ENCODE results near the gene TNFRSF12A.

Gene TNFRSF12A, protein sequence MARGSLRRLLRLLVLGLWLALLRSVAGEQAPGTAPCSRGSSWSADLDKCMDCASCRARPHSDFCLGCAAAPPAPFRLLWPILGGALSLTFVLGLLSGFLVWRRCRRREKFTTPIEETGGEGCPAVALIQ

DNA sequence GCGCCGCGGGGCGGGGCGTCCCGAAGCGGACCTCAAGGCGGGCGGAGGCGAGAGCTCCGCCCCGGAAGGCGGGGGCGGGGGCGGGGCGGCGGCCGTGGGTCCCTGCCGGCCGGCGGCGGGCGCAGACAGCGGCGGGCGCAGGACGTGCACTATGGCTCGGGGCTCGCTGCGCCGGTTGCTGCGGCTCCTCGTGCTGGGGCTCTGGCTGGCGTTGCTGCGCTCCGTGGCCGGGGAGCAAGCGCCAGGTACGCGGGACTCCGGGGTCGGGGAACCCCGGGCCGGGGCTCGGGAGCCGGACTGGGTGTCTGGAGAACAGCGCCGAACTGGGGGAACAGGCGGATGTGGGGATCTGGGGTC, at the start of gene TNFRSF12A:
Gene TNFRSF12A (plus strand): TSS at position 122 of the 357 bp plus-strand sequence. CDS start 30 bp downstream, at position 152.
- DNase-seq, result no peak

DNA sequence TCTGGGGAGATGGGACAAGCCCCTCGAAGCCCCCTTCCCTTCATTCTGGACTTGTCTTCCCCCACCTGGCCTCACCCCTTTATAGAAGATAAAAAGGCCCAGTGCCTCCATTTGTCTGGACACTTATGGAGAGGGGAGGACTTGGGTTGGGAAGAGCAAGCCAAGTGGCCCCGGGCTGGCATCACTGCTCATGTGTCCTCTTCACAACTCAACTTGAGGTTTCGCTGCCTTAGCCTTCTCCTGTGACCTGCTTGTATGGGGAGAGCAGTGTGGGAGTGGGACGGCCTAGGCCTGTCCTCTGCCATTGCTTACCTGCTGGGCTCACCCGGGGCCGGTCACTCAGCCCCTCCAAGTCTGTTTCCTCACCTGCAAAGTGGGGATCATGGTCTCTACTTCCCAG, 49.6 kb upstream of the TNFRSF12A start:
- no peak for DNase-seq

DNA sequence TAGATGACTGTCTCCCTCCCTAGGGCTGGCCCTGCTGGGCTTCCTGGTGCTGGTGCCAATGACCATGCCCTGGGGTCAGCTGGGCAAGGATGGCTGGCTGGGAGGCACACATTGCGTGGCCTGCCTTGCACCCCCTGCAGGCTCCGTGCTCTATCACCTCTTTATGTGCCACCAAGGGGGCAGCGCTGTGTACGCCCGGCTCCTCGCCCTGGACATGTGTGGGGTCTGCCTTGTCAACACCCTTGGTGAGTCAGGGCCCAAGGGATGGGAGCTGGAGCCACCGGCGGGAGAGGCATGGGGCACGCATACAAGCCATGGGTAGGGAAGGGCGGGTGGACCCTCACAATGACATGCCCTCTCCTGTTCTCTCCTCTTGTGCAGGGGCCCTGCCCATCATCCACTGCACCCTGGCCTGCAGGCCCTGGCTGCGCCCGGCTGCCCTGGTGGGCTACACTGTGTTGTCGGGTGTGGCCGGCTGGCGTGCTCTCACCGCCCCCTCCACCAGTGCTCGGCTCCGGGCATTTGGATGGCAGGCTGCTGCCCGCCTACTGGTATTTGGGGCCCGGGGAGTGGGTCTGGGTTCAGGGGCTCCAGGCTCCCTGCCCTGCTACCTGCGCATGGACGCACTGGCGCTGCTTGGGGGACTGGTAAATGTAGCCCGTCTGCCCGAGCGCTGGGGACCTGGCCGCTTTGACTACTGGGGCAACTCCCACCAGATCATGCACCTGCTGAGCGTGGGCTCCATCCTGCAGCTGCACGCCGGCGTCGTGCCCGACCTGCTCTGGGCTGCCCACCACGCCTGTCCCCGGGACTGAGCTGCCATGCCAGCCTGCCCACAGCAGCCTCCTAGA, 48.8 kb upstream of the TNFRSF12A start:
- no peak for DNase-seq

DNA sequence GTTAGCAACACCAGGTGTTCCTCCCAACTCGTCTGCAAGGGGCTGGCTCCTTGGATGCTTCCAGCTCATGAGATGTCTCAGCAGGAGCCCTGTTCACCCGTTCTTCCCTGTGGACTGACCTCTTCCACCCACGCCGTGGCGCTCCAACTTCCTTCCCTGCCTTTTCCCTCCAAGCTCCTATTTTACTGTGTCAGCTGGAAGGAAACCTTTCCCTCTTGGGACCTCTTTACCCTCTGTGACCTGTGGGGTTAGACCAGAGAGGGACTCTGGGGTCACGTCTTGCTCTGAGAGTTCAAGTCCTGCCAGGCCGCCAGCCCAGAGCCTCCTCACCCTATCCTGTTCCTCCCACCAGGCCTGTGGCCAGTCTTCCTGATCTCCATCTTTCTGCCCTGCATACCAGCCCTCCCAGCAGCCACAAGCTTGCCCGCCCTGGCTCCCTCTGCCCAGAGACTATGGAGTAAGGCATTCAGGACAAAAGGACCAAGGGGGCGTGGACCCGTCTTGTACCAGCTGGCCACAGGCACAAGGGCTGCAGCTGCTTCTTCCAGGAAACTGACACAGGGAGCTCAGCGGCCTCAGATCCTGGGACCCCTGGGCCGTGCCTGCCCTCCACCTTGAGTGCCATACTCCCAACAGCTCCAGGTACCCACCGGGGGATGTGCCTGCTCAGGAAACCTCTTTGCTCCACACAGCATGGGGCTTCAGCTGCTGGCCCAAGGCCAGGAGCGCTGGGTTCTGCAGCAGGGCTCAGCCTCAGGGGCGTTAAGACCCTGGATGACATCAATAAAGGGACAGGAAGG, 48.0 kb upstream of the TNFRSF12A start:
- no peak for DNase-seq

DNA sequence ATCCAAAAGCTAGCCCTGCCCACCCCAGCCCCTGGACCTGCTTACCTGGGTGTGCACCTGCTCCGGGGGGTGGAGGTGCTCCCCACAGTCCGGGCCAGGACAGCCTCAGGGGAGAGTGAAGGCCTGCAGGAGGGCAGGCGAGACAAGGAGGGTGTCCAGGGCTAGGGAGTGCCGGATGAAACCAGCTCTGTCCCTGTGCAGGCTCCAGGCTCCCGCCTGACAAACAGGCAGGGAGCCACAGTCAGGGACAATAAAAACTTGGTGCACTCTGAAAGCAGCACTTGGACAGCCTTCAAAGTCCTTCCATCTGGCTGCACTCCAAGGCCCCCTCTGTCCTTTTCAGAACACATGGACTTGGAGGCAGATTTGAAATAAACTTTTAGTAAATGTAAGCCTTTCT, 47.1 kb upstream of the TNFRSF12A start:
- DNase-seq, result no peak

DNA sequence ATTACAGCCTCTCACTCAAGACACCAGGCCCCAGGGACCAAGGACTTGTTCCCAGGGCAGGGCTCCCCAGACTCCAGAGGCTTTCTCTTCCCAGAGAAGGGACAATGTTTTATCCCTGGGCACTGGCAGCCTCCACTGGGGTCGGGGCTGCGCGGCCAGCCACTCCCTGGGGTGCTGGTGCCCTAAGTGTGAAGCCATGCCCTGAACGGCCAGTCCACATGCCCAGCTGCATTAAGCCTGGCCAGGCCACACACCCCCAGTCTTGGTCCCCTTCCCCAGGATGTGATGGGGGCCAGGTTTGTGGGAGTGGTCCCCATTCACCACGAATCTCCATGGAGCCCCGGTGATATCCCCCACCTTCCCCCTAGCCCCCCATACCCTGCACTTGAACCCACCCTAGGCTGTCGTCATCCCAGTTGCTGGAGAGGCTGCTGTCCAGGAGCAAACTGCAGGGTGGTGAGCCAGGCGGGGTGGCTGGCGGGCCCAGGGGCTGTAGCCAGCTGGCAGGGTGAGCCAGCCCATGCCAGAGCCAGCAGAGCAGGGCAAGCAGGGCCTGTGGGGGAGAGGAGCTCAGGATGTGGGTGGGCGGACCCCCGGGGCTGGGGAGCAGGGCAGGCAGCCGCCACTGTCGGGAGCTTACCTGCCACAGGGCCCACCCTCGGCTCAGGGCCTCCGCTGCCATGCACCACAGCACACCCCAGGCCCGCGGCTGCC, 46.4 kb upstream of the TNFRSF12A start:
- DNase-seq, result no peak

DNA sequence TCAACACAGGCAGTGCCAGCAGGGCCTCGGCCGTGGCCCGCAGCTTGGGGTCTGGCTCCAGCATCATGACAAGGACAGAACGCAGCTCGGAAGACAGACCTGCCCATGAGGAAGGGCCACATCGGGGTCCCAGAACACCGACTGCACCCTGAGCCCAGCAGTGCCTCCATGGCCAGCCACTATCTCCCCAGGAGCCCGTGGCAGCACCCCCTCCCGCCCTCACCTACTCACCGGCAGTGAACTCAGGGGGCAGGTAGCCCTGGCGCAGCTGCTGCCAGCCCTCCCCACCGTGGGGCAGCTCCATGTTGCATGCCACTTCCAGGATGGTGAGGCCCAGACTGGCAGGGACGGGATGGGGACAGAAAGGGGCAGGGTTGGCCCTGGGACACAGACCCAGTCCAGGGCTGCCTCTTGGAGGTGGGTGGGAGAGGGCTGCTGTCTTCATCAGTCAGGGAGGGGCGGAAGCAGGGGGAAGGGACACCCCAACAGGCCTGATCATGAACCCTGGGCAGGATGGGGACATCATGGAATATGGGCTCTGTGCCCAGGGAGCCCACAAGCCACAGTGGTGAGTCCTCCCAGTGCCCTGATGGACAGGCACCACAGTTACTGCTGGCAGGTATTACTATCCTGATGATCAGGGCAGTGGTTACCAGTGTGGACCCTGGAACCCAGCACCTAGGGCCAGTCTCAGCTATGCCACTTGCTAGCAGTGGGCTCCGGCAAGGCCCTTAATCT, 45.7 kb upstream of the TNFRSF12A start:
- DNase-seq, result no peak

DNA sequence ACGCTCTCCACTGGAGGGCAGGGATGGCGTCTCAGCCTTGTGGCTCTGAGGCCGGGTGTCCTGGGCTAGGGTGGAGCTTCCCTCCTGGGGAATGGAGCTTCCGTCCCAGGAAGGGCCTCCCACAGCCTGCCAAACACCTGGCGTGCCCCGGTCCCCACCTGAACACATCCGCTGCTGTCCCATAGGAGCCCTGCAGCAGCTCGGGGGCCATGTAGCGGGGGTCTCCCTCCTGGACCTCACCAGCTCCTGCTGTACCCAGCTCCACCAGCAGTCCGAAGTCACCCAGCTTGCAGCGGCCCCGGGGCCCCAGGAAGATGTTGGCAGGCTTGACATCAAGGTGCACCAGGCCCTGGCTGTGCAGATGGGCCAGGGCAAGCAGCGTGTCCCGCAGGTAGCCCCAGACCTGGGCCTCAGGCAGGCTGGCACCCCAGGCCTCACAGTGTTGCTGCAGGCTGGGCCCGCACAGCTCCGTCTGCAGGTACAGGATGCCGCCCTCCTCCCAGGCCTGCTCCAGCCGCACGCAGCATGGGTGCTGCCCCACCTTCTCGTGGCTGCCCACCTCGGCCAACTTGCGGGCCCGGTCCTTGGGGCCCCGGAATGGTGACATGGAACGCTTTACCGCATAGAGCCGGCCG, 44.9 kb upstream of the TNFRSF12A start:
- no peak for DNase-seq

DNA sequence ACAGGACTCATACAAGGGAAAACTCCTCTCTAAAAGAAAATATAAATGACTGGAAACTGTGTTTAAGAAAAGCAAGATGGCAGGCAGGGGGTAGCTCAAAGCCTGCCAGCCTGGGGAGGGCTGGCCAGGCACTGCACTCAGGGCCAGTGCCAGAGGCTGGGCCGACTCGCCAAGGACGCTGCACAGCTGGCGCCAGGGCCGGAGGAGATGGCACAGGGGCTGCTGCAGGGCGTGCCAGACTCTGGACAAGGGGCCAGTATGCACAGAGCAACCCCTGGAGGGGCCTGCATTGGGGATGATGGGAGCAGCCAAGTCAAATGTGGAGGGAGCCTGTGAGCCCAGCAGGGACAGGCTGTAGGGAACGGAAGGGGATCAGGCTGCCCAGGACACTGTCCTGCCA, 44.0 kb upstream of the TNFRSF12A start:
- no peak for DNase-seq

DNA sequence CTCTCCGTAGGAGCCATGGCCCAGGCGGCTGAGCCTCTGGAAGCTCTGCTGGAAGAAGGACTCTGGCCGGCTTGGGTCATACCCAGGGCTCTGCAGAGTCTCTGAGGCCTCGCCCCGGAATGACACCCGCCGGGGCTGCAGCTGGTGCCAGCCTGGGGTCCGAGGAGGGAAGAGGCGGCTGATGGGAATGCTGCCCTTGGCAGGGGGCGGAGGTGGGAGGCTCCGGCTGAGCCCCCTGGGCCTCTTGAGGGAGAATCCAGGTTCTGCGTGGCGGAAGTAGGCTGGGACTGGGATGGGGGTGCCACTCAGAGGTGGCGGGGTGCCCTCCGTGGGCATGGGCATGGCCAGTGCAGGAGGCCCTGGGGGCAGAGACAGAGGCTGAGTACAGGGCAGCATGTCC, 43.5 kb upstream of the TNFRSF12A start:
- no peak for DNase-seq

DNA sequence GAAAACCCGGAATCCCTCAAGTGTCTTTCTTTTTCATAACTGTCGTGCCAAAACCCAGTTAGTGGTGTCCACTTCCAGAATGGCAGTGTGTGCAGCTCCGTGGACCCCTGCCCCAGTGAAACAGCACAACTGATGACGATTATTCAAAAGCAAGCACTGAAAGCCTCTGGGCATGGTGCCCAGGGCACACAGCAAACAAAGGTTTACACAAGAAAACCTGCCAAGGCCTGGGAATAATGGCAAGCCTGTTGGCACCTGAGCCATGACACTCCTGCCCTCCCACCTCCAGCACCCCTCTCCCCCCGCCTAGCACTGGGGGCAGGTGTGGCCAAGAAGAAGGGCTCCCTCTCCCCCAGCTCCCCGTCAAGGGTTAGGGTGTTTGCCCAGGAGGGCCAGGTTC, 42.7 kb upstream of the TNFRSF12A start:
- no peak for DNase-seq

DNA sequence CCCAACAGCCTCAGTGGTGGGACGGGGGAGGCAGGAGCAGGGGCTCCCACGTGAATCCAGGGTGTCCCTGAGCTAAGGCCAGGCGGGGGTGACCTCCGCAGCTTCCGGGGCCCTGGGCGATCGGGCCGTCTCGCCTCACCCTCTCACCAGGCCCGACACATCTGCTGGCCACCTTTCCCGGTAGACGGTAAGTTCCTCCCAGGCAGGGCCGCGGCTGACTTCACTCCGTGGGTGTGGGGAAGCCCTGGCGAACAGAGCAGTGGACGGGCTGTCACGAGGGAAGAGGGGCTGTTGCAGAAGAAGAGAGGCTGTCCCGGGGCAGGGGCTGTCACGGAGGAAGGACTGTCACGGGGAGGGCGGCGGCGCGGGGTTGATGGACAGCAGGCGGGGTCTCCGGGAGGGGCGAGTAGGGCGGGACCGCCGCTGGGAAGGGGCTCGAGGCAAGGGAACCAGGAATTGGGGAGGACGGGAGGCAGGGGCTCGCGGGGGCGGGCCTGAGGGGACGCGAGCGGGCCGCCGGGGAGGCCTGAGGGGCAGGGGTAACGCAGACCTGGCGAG, 40.4 kb upstream of the TNFRSF12A start:
- DNase-seq, result no peak

DNA sequence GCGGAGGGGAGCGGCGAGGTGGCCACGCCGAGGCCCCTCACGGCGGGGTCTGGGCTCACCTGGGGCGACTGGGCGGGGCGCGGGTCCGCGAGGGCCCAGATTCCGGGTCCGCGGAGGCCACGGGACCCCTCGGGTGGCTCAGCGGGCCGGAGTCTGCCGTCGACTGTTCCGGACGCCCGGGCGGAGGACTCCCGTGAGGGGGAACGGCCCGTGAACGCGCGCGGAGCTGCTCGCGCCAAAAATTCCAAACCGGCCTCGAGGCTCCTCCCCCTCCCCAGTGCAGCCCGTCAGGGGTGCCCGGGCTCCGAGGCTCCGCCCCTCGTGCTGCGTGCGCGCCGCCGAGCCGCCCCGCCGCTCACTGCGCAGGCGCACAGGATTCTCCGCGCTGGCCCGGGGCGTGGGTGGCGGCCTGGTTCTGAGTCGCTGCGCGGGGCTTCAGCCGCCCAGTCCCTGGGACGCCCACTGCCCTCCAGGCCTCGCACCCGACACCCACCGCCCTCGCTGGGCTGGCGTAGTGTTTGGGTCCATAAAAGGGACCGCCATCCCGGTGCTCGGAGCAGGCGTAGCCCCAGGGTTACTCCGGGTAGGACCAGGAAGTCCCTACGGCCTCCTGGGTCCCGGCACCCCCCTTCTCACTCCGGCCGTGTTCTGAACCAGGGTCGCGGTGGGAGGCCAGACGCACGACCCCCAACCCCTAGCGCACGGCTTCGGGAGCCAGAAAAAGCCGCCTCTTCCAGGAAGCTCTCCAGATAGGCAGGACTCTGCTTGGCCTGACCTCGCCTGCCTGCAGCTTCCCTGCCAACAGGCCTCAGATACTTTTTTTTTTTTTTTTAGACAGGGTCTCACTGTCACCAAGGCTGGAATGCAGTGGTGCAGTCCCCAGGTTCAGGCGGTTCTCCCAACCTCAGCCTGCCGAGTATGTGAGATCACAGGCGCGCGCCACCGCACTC, 39.7 kb upstream of the TNFRSF12A start, which contains the start of gene PKMYT1:
Gene PKMYT1 (minus strand): TSS at position 220 of the 950 bp plus-strand sequence. CDS start 789 bp downstream, outside the sequence.
- DNase-seq, result peak; percentile 42

DNA sequence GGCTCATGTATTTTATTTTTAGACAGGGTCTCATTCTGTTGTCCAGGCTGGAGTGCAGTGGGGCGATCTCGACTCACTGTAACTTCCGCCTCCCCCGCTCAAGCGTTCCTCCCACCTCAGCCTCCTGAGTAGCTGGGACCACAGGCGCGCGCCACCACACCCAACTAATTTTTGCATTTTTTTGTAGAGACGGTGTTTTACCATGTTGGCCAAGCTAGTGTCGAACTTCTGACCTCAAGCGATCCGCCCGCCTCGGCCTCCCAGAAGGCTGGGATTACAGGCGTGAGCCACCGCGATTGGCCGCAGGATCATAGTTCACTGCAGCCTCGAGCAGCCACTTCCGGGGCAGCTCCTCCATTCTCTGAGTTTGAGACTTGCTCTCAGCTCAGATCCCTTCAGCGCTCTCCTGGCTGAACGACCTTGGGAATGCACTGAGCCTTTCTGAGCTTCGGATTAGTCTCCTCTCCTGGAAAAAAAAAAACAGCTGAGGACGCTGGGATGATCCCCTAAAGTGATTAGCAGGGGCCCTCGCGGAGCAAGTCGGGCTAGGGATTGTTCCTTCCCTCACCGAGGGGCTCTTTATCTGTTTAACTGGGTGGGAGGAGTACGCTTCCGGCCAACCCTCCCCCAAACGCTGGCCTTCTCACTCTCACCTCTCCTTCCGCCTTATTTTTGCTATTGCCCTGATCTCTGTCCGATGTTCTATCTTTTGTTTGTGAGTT, 38.8 kb upstream of the TNFRSF12A start:
- no peak for DNase-seq

DNA sequence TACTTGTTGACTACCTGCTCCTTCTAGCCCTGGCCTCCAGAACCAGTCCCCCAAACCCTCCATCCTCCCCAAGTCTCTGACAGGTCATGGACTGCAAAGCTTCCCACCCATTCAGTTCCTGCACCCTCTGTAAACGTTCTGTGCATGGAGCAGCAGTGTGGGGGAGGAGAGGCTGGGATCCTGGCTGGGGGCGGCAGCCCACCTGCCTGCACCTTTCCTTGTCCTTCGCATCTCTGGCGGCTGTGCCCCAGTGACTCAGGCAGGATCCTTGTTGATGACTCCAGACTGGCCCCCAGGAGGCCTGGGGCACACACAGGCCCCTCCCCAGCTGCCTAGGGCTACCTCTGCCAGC, 38.3 kb upstream of the TNFRSF12A start:
- DNase-seq, result no peak

DNA sequence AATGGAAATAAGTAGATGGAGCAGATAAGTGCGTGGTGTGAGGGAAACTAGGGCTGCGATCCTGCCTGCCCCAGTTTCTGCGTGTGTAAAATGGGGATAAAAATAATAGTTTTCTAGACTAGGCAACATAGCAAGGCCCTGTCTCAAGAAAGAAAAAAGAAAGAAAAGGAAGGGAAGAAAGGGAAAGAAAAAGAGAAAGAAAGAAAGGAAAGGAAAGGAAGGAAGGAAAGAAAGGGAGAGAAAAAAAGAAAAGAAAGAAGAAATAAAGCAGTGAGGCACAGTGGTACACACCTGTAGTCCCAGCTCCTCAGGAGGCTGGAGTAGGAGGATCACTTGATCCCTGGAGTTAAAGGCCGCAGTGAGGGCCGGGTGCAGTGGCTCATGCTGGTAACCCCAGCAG, 37.8 kb upstream of the TNFRSF12A start:
- no peak for DNase-seq

DNA sequence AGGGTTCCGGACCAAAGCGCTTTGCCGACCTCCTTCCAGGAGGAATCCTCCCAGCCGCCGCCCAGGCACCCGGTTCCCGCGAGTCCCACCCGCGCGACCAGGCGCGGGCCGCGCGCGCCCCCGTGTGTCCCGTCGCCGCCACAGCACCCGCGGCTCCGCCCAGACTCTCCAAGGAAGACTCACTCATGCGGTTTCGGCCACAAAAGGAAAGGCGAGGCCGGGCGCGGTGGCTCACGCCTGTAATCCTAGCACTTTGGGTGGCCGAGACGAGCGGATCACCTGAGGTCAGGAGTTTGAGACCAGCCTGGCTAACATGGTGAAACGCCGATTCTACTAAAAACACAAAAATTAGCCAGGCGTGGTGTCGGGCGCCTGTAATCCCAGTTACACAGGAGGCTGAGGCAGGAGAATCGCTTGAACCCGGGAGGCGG, 36.4 kb upstream of the TNFRSF12A start:
- peak; percentile 32 for DNase-seq

DNA sequence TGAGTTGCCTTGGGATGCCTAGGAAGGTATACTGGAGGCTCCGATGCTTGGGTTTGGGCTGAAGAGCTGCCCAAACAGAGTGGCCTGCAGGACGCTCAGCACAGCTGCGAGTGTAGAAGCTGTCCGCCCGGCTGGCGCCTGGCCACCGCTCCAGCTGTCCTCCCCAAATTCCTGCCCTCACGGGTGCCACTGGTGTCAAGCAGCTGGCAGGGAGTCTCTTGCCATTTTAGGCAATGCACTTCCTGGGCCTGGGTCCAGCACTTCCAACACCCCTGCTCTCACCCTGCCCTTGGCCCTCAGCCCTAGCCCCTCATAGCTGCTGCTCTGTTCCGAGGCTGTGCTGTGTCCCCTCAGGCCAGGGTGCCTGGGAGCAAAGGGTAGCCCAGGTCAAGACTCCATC, 34.7 kb upstream of the TNFRSF12A start:
- DNase-seq, result no peak

DNA sequence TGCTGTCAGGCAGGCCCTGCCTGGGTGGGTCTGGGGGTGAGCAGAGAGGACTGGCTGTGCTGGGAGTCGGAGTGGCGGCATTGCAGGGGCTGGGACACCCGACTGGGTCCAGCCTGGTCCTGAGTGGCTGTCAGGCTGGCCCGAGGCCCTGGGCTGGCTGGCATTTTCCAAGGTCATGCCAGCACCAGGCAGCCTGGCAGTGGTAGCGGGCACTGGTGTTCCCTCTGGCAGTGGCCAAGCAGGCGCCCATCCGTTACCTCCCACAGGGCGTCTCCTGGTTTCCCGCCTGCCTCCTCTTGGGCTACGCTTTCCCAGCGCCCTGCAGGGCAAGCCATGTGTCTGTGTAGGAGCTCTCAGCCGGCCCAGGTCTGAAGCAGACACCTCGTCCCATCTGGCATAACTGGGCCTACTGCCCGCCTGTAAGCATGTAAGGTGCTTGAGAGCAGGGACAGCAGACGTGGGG, 34.2 kb upstream of the TNFRSF12A start:
- DNase-seq, result peak; percentile 52

Measured in NCI-H1694 (cell line).